Heart left ventricle (tissue), 16 donors: Measurements from ENCODE around the gene ALDH18A1. TPM values are rescaled to one million over a fixed set of nuclear protein-coding genes. Genes with fewer than 3 reads are reported as not detected.

ENCODE experiments used
- ATAC-seq, 4 donors: fragments of 200-7000 bp; cut with Tn5 transposase; one replicate each; pipeline ENCODE4 v1.9.1; 2020 to 2022; ENCODE audit warnings: moderate library complexity in 4 of 4, mild to moderate bottlenecking in 3 of 4, moderate number of reproducible peaks in 1 of 4
- DNase-seq, 5 donors: peaks; one replicate each; pipeline ENCODE4 v3.0.0-alpha.2; 2020
- H3K27ac ChIP-seq, 12 donors: fragments of 200-600 bp; sonication (generic) in 4 of 12; one replicate each; pipeline versions ENCODE4 v1.5.0 to v1.8.0; 2016 to 2022; ENCODE audit warnings: mild to moderate bottlenecking in 2 of 12
- H3K27me3 ChIP-seq, 9 donors: fragments of 200-600 bp; sonication (generic) in 2 of 9; one replicate each; pipeline versions ENCODE4 v1.5.1 to v1.8.0; 2016 to 2022; ENCODE audit warnings: mild to moderate bottlenecking in 3 of 9
- H3K36me3 ChIP-seq, 9 donors: fragments of 200-600 bp; sonication (generic) in 2 of 9; one replicate each; pipeline versions ENCODE4 v1.5.0 to v1.8.0; 2018 to 2022; ENCODE audit warnings: mild to moderate bottlenecking in 2 of 9
- H3K4me1 ChIP-seq, 12 donors: fragments of 200-600 bp; sonication (generic) in 4 of 12; one replicate each; pipeline versions ENCODE4 v1.5.0 to v1.8.0; 2016 to 2022; ENCODE audit warnings: mild to moderate bottlenecking in 3 of 12
- H3K4me3 ChIP-seq, 12 donors: fragments of 200-600 bp; sonication (generic) in 4 of 12; one replicate each; pipeline versions ENCODE4 v1.5.0 to v1.8.0; 2017 to 2022; ENCODE audit warnings: mild to moderate bottlenecking in 9 of 12, moderate library complexity in 4 of 12
- H3K9me3 ChIP-seq, 12 donors: fragments of 200-600 bp; sonication (generic) in 4 of 12; one replicate each; pipeline versions ENCODE4 v1.5.0 to v1.8.0; 2016 to 2022; ENCODE audit warnings: mild to moderate bottlenecking in 1 of 12
- POLR2A ChIP-seq, 2 donors: fragments of 450-650 bp; IDR thresholded peaks; one replicate each; pipeline ENCODE4 v1.6.1; 2017; ENCODE audit warnings: antibody characterized with exemption in 2 of 2, mild to moderate bottlenecking in 2 of 2, moderate library complexity in 2 of 2
- WGBS, 4 donors: extraction: QIAGEN DNeasy Blood & Tissue Kit in 2 of 4; methylation state at CpG; one replicate each; pipeline versions ENCODE4 v1.1.5 to v1.1.7; 2013 to 2018; 5-methylcytosine and 5-hydroxymethylcytosine counted together
- intact Hi-C, 10 donors: fragments of 100-400 bp; cut with DNase I; formaldehyde crosslinking; loops; one replicate each; pipeline versions ENCODE4 v1.11.1 to v1.14.2; 2022
- polyA plus RNA-seq, 2 donors: library from polyadenylated mRNA; stranded (reverse); fragments of 200-250 nt; gene quantifications; one replicate each; pipeline ENCODE4 v1.2.3, GENCODE V29; 2013
- total RNA-seq, 9 donors: library from RNA; depleted of rRNA in 2 of 9; stranded (reverse); fragments of >200 nt in 2 of 9; fragmentation: NEBNext Ultra II Directional in 3 of 9; extraction: Animal tissue kit (Norgen Biotek cat#: 25700) in 3 of 9; gene quantifications; one replicate each; pipeline versions ENCODE4 v1.1.0 to v1.2.4, GENCODE V29; 2016 to 2023
- TF ChIP-seq, protein P1 (sequence below), 12 donors: fragments of 200-600 bp; sonication (generic) in 4 of 12; IDR thresholded peaks; one replicate each; pipeline versions ENCODE4 v1.5.0 to v1.8.0; 2018 to 2022; ENCODE audit warnings: antibody characterized with exemption in 12 of 12, mild to moderate bottlenecking in 5 of 12
- donor health status: ischemic (EF 13 %, LVEDD 7.1; RV severe dilation, severe dysfunction).
- donor health status: healthy with polysubstance abuse.
- donor health status: DM: no; HTN: yes; CAD: no.
- donor health status: DM: no; HTN: no; CAD: no.
- donor health status: ischemic (EF 25% LVEDD 6.9; RV normal size, moderate dysfunction).
- donor health status: ischemic (EF 25% LVEDD 5.7; RV mildly dilated, moderate dysfunction).
- donor health status: healthy.
- donor health status: DM: yes; HTN: yes; CAD: no.
- donor health status: ischemic (EF 35%, LVEDD 5.7; RV mildly dilated, moderate dysfunction).
- donor health status: nonischemic (EF 11% LVEDD 7.7; RV severe dilation, severe dysfunction).
- donor health status: DM: yes; HTN: yes; CAD: no.
- donor health status: PGD.
- donor health status: ischemic (EF 29% LVEDD 5.4; RV normal size, mild dysfunction).
- donor health status: nonischemic (EF 23%, LVEDD 6.1; RV moderate dilation, normal function).

Gene ALDH18A1
- total and polyA plus RNA-seq, 11 donors, result 4.2 to 25.9 (median 12.5) TPM

DNA sequence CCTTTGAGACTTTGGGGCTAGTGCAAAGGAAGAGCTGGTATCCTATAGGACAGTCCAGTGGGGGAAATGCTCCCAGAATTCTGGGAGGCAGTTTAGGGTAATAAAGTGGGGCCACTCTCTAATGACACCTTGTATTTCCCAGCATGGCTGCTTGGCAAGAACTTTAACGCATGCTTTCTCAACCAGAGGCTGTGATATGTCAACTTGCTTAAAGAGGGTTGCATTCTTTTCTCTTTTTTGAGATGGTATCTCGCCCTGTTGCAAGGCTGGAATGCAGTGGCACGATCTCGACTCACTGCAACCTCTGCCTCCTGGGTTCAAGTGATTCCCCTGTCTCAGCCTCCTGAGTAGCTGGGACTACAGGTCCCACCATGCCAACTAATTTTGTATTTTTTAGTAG, 38.4 kb downstream of the ALDH18A1 start:
- TF ChIP-seq, protein P1, sequence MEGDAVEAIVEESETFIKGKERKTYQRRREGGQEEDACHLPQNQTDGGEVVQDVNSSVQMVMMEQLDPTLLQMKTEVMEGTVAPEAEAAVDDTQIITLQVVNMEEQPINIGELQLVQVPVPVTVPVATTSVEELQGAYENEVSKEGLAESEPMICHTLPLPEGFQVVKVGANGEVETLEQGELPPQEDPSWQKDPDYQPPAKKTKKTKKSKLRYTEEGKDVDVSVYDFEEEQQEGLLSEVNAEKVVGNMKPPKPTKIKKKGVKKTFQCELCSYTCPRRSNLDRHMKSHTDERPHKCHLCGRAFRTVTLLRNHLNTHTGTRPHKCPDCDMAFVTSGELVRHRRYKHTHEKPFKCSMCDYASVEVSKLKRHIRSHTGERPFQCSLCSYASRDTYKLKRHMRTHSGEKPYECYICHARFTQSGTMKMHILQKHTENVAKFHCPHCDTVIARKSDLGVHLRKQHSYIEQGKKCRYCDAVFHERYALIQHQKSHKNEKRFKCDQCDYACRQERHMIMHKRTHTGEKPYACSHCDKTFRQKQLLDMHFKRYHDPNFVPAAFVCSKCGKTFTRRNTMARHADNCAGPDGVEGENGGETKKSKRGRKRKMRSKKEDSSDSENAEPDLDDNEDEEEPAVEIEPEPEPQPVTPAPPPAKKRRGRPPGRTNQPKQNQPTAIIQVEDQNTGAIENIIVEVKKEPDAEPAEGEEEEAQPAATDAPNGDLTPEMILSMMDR (IDR thresholded peaks at IDR 0.05), result no peak
- no peak for TF ChIP-seq POLR2A (IDR thresholded peaks at IDR 0.05)
- WGBS, 4 donors, result 68 to 77% (median 72%) methylated on average over 4 of the region's 4 CpGs
- Histone ChIP-seq H3K36me3 (peaks cover 0 to 91% (median 84%) of the 10 kb centered on the region in 9 donors), H3K9me3 (peaks cover 0 to 3% (median 0%) of the 10 kb centered on the region in 12 donors), H3K27me3 (no peaks in the 10 kb centered on the region), H3K4me1 (no peaks in the 10 kb centered on the region), H3K27ac (no peak overlapping the region), H3K4me3 (no peak overlapping the region)
- DNase-seq (no peak), ATAC-seq (no peak)
- intact Hi-C loops, result loop anchor here in 1 of 10 donors (10.0 kb wide), 1 partner anchor 393 kb away; no protein-coding TSS in a partner anchor

DNA sequence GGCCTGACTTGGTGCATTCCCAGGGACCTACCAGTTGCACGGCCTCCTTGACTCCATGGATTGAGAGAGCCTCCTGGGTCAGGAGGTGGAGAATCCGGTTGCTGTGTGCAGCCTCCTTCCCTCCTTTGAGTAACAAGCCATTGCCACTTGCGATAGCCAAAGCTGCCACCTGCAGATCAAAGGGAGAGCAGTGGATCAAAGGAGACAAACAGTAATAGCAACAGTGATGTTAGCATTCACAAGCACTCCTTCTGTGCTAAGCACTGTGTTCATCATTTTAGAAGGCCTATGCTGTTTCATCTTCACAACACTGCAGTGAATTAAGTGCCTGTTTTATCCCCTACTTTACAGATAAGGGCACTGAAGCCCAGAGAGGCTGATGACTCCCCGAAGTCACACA, 40.1 kb downstream of the ALDH18A1 start:
- DNase-seq, result no peak
- H3K36me3 ChIP-seq, result peaks cover 0 to 98% (median 88%) of the 10 kb centered on the region in 9 donors
- 88 to 92% (median 90%) methylated on average over 3 to 4 of the region's 4 CpGs for WGBS, 4 donors
- H3K9me3 ChIP-seq, result peaks cover 0 to 3% (median 0%) of the 10 kb centered on the region in 12 donors
- TF ChIP-seq, protein P1 (IDR thresholded peaks at IDR 0.05), result no peak
- no peak for TF ChIP-seq POLR2A (IDR thresholded peaks at IDR 0.05)
- no peaks in the 10 kb centered on the region for H3K27me3 ChIP-seq
- ATAC-seq, result peak in 1 of 4 donors; percentile 15
- no peak overlapping the region for H3K27ac ChIP-seq
- intact Hi-C loops, result loop anchor here in 1 of 10 donors (10.0 kb wide), 1 partner anchor 392 kb away; no protein-coding TSS in a partner anchor
- H3K4me3 ChIP-seq, result no peak overlapping the region
- no peaks in the 10 kb centered on the region for H3K4me1 ChIP-seq

DNA sequence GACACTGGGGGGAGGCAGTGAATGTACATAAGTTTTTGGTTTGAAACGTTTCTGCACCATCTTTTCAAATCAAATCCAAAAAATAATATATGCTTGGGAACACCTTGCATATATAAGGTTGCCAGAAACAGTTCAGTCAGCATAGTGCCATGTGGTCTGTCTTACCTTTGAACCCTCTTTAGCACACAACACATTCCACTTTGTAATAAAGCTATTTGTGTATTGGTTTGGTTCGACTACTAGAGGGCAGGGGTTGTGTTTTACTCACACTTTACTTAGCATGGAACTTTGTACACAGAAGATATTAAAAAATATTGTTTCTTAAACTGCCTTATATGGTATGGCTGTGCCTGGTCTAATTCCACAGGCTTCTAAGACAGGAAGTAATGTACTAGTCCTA, 43.2 kb downstream of the ALDH18A1 start:
- H3K9me3 ChIP-seq, result no peaks in the 10 kb centered on the region
- H3K27me3 ChIP-seq, result no peaks in the 10 kb centered on the region
- H3K27ac ChIP-seq, result no peak overlapping the region
- ATAC-seq (no peak), DNase-seq (no peak)
- intact Hi-C loops, result loop anchor here in 1 of 10 donors (10.0 kb wide), 1 partner anchor 389 kb away; no protein-coding TSS in a partner anchor
- H3K4me1 ChIP-seq, result no peaks in the 10 kb centered on the region
- H3K36me3 ChIP-seq, result peaks cover 0 to 100% (median 96%) of the 10 kb centered on the region in 9 donors
- WGBS, 4 donors, result 83 to 93% (median 92%) methylated on average over 2 of the region's 2 CpGs
- TF ChIP-seq, protein P1 (IDR thresholded peaks at IDR 0.05), result no peak
- TF ChIP-seq POLR2A (IDR thresholded peaks at IDR 0.05), result no peak
- no peak overlapping the region for H3K4me3 ChIP-seq

DNA sequence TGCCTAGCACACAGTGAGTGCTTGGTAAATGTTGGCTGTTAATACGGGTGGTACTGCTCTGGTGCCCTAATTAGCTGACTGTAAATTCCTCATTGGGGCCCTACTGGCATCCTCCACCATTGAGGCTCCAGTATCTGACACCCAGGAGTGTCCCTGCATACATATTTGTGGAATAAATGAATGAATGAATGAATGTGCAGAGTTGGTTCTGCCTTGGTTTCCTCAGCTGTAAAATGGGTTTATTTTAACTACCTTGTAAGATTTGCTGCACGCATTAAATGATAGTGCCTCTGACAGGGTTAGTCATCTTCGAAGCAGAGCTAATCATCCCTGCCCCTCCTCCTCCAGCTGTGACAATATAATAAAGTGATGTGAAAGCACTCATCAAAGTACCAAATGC, 45.8 kb downstream of the ALDH18A1 start:
- TF ChIP-seq, protein P1 (IDR thresholded peaks at IDR 0.05), result no peak
- no peak for TF ChIP-seq POLR2A (IDR thresholded peaks at IDR 0.05)
- no peak overlapping the region for H3K27ac ChIP-seq
- no peak overlapping the region for H3K4me3 ChIP-seq
- intact Hi-C loops, result loop anchor here in 1 of 10 donors (10.0 kb wide), 1 partner anchor 386 kb away; no protein-coding TSS in a partner anchor
- ATAC-seq (no peak), DNase-seq (no peak)
- H3K4me1 ChIP-seq, result peaks cover 0 to 12% (median 0%) of the 10 kb centered on the region in 12 donors
- H3K27me3 ChIP-seq, result no peaks in the 10 kb centered on the region
- 95 to 100% (median 97%) methylated on average over 2 to 3 of the region's 3 CpGs for WGBS, 4 donors
- peaks cover 0 to 98% (median 86%) of the 10 kb centered on the region in 9 donors for H3K36me3 ChIP-seq
- no peaks in the 10 kb centered on the region for H3K9me3 ChIP-seq
